Esophagus muscularis mucosa (tissue), 4 donors: ENCODE data around the gene CCDC24. TPM values are rescaled to one million over a fixed set of nuclear protein-coding genes. Genes with fewer than 3 reads are reported as not detected.

Source experiments
- DNase-seq: peaks from one replicate; pipeline ENCODE4 v3.0.0-alpha.2; 2017; ENCODE audit errors: extremely low spot score
- H3K27ac ChIP-seq, 4 donors: fragments of 200-600 bp; sonication (generic); replicated peaks in 1 of 4; 1 replicate in 3 of 4; 2 replicates in 1 of 4; pipeline ENCODE4 v1.5.1; 2016 to 2019; ENCODE audit warnings: mild to moderate bottlenecking in 1 of 4
- H3K27me3 ChIP-seq, 4 donors: fragments of 200-600 bp; sonication (generic); one replicate each; pipeline versions ENCODE4 v1.5.1 to v1.6.0; 2016 to 2019
- H3K36me3 ChIP-seq, 4 donors: fragments of 200-600 bp; sonication (generic); one replicate each; pipeline ENCODE4 v1.5.1; 2016 to 2019
- H3K4me1 ChIP-seq, 4 donors: fragments of 200-600 bp; sonication (generic); one replicate each; pipeline ENCODE4 v1.5.1; 2016 to 2019
- H3K4me3 ChIP-seq, 4 donors: fragments of 200-600 bp; sonication (generic); 1 replicate in 2 of 4; 2 replicates in 2 of 4; pipeline ENCODE4 v1.5.1; 2016 to 2019; ENCODE audit warnings: mild to moderate bottlenecking in 4 of 4, moderate library complexity in 1 of 4
- H3K9me3 ChIP-seq, 4 donors: fragments of 200-600 bp; sonication (generic); 1 replicate in 3 of 4; 2 replicates in 1 of 4; pipeline ENCODE4 v1.5.1; 2016 to 2019
- EP300 ChIP-seq: sonication (generic); formaldehyde crosslinking; IDR thresholded peaks from one replicate; pipeline ENCODE4 v1.6.1; 2017; ENCODE audit warnings: antibody characterized with exemption
- POLR2A ChIP-seq: fragments of 450-650 bp; IDR thresholded peaks from one replicate; pipeline ENCODE4 v1.6.1; 2017; ENCODE audit warnings: antibody characterized with exemption, moderate library complexity, mild to moderate bottlenecking, low read depth
- POLR2AphosphoS5 ChIP-seq, 2 donors: sonication (generic); formaldehyde crosslinking; IDR thresholded peaks; one replicate each; pipeline ENCODE4 v1.6.1; 2017; ENCODE audit warnings: antibody characterized with exemption in 2 of 2
- WGBS: methylation state at CpG from one replicate; pipeline ENCODE4 v1.1.5; 2018; 5-methylcytosine and 5-hydroxymethylcytosine counted together
- intact Hi-C: fragments of 100-400 bp; cut with DNase I; formaldehyde crosslinking; loops from one replicate; pipeline ENCODE4 v1.15.1; 2023
- total RNA-seq, 4 donors: library from RNA; depleted of rRNA; stranded (reverse); fragments of >200 nt; gene quantifications; one replicate each; pipeline versions ENCODE4 v1.1.0 to v1.2.1, GENCODE V29; 2016
- TF ChIP-seq, protein P1 (sequence below), 3 experiments: fragments of 200-600 bp in 2 of 3; fragments of 450-650 bp in 1 of 3; sonication (generic) in 2 of 3; IDR thresholded peaks; one replicate each; pipeline ENCODE4 v1.5.1; 2017 to 2019; ENCODE audit warnings: antibody characterized with exemption in 3 of 3, mild to moderate bottlenecking in 2 of 3, moderate library complexity in 1 of 3

The CCDC24 gene
- total RNA-seq, 4 donors from 2014 or later: 6.2 to 7.3 (median 6.7) TPM

DNA sequence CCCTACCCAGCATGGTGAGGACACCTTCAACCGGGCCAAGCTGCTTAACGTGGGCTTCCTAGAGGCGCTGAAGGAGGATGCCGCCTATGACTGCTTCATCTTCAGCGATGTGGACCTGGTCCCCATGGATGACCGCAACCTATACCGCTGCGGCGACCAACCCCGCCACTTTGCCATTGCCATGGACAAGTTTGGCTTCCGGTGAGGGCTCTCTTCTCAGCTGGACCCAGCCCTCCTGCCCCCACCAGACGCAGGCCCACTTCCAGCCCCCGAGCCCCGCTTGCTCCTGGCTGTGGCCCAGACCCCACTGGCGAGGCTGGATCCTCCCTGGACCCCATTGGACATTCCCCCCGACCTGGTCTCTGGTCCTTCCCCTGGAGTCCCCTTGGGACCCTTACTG is 6.5 kb upstream of the CCDC24 start:
- peaks cover 7 to 19% (median 11%) of the 10 kb centered on the region in 4 donors for H3K4me1 ChIP-seq
- intact Hi-C loops: no loop called here
- H3K27me3 ChIP-seq: no peaks in the 10 kb centered on the region
- no peaks in the 10 kb centered on the region for H3K9me3 ChIP-seq
- no peak for TF ChIP-seq POLR2AphosphoS5 (IDR thresholded peaks at IDR 0.05)
- TF ChIP-seq, protein P1, sequence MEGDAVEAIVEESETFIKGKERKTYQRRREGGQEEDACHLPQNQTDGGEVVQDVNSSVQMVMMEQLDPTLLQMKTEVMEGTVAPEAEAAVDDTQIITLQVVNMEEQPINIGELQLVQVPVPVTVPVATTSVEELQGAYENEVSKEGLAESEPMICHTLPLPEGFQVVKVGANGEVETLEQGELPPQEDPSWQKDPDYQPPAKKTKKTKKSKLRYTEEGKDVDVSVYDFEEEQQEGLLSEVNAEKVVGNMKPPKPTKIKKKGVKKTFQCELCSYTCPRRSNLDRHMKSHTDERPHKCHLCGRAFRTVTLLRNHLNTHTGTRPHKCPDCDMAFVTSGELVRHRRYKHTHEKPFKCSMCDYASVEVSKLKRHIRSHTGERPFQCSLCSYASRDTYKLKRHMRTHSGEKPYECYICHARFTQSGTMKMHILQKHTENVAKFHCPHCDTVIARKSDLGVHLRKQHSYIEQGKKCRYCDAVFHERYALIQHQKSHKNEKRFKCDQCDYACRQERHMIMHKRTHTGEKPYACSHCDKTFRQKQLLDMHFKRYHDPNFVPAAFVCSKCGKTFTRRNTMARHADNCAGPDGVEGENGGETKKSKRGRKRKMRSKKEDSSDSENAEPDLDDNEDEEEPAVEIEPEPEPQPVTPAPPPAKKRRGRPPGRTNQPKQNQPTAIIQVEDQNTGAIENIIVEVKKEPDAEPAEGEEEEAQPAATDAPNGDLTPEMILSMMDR (IDR thresholded peaks at IDR 0.05): no peak
- TF ChIP-seq POLR2A: no peak
- no peak for TF ChIP-seq EP300
- H3K27ac ChIP-seq: no peak overlapping the region
- DNase-seq: no peak
- 91% methylated on average over 7 of the region's 16 CpGs for WGBS
- no peak overlapping the region for H3K4me3 ChIP-seq
- peaks cover 0 to 39% (median 21%) of the 10 kb centered on the region in 4 donors for H3K36me3 ChIP-seq

DNA sequence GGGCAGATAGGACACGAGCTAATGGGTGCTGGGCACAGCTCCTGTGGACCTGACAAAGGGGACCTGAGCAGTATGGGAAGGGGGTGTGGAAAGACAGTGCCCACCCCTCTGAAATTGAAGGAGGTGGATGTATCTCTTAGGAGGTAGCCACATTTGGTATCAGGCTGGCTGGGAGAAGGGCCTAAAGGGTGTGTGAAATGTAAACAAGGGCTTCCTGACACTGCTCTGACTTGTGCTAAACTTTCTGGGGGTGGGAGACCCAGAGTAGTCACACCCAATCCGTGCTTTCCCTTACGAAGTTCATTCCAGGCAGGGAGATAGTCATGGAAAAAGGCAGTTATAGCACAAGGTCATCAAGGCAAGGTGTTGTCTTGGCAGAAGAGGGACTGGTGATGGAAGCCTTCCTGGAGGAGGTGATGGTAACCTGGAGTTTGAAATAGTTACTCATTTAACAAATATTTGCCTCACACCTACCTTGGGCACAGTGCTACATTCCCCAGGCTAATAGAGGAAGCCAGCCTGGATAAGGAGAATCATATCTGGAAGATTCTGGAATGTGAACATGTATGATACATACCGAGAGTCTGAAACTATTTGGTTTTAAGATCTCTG is 5.3 kb upstream of the CCDC24 start:
- peaks cover 0 to 38% (median 21%) of the 10 kb centered on the region in 4 donors for H3K36me3 ChIP-seq
- no peak overlapping the region for H3K27ac ChIP-seq
- no peaks in the 10 kb centered on the region for H3K9me3 ChIP-seq
- WGBS: 88% methylated on average over 4 of the region's 4 CpGs
- TF ChIP-seq EP300 (no peak), POLR2A (no peak), POLR2AphosphoS5 (IDR thresholded peaks at IDR 0.05) (no peak)
- TF ChIP-seq, protein P1 (IDR thresholded peaks at IDR 0.05): no peak
- intact Hi-C loops: no loop called here
- no peak overlapping the region for H3K4me3 ChIP-seq
- H3K4me1 ChIP-seq: peaks cover 7 to 16% (median 9%) of the 10 kb centered on the region in 4 donors
- no peaks in the 10 kb centered on the region for H3K27me3 ChIP-seq
- DNase-seq: no peak

DNA sequence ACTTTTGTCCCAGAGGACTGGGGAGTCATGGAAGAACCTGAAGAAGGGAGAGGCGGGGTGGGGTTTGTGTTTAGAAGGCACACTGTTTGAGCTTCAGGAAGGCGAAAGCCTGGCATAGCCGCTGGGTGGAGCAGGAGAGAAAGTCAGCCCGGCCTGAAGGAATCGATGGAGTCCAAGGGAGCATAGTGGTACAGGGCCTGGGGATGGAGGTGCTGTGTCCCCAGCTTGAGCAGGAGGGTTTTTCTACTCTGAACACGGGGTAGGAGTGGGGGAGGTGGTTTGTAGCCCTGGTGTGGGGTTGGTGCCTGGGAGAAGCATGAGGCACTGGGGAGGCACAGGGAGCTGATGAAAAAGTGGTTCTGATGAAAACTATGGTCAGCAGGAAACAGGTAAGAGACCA is 4.7 kb upstream of the CCDC24 start:
- no peaks in the 10 kb centered on the region for H3K27me3 ChIP-seq
- H3K4me1 ChIP-seq: peaks cover 10 to 19% (median 12%) of the 10 kb centered on the region in 4 donors
- WGBS: 79% methylated on average over 6 of the region's 6 CpGs
- intact Hi-C loops: no loop called here
- peaks cover 0 to 31% (median 21%) of the 10 kb centered on the region in 4 donors for H3K36me3 ChIP-seq
- DNase-seq: no peak
- H3K9me3 ChIP-seq: no peaks in the 10 kb centered on the region
- H3K4me3 ChIP-seq: no peak overlapping the region
- TF ChIP-seq POLR2A: no peak
- TF ChIP-seq, protein P1 (IDR thresholded peaks at IDR 0.05): no peak
- no peak for TF ChIP-seq POLR2AphosphoS5 (IDR thresholded peaks at IDR 0.05)
- no peak for TF ChIP-seq EP300
- H3K27ac ChIP-seq: no peak overlapping the region

DNA sequence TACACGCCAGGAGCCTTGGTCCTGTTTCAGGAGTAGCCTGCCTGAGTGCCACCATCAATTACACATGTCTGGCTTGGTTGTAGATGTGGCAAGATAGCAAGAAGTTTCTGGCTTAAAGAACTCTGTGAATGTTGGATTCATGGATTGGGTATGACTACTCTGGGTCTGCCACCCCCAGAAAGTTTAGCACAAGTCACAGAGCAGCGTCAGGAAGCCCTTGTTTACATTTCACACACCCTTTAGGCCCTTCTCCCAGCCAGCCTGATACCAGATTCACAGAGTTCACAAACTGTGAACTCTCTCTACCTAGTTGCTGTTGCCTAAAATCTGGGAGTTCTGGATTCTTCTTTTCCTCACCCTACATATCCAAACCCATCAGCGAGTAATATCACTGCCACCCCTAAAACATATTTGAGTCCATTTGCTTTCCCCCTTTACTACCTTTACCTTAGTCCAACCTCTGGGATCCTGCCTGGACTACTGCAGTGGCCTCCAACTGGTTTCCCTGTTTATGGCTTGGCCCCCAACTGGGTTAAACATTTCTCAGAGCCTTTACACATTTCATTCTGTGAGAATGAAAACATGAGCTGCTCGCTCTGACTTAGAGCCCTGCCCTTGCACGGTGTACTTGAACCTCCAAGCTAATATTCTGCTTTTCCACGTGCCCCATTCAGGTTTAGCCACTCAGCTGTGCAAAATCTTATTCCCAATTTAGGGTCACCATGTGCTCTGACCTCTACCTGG is 4.1 kb upstream of the CCDC24 start:
- WGBS: 75% methylated on average over 6 of the region's 6 CpGs
- intact Hi-C loops: no loop called here
- no peaks in the 10 kb centered on the region for H3K27me3 ChIP-seq
- H3K9me3 ChIP-seq: no peaks in the 10 kb centered on the region
- H3K4me3 ChIP-seq: no peak overlapping the region
- no peak overlapping the region for H3K27ac ChIP-seq
- TF ChIP-seq EP300 (no peak), POLR2AphosphoS5 (IDR thresholded peaks at IDR 0.05) (no peak), POLR2A (no peak)
- TF ChIP-seq, protein P1 (IDR thresholded peaks at IDR 0.05): no peak
- no peak for DNase-seq
- peaks cover 0 to 27% (median 19%) of the 10 kb centered on the region in 4 donors for H3K36me3 ChIP-seq
- peaks cover 16 to 19% (median 18%) of the 10 kb centered on the region in 4 donors for H3K4me1 ChIP-seq
